Stomach (tissue), 9 donors: Measurements from ENCODE around the gene FFAR1. TPM values are rescaled to one million over a fixed set of nuclear protein-coding genes. Genes with fewer than 3 reads are reported as not detected.

ENCODE experiments used
- DNase-seq, 2 donors: peaks; one replicate each; pipeline versions ENCODE4 v3.0.0 to v3.0.0-alpha.2; 2013 to 2019
- H3K27ac ChIP-seq, 5 donors: fragments of 200-600 bp in 4 of 5; sonication (generic) in 4 of 5; one replicate each; pipeline ENCODE4 v1.5.1; 2013 to 2019; ENCODE audit warnings: mild to moderate bottlenecking in 1 of 5, moderate library complexity in 1 of 5
- H3K27me3 ChIP-seq, 3 donors: fragments of 200-600 bp; sonication (generic); one replicate each; pipeline ENCODE4 v1.5.1; 2017 to 2019; ENCODE audit warnings: mixed run types in 1 of 3
- H3K36me3 ChIP-seq, 4 donors: fragments of 200-600 bp; sonication (generic); 1 replicate in 3 of 4; 2 replicates in 1 of 4; pipeline ENCODE4 v1.5.1; 2016 to 2019
- H3K4me1 ChIP-seq, 4 donors: fragments of 200-600 bp; sonication (generic); one replicate each; pipeline ENCODE4 v1.5.1; 2016 to 2019
- H3K4me3 ChIP-seq, 4 donors: fragments of 200-600 bp; sonication (generic) in 3 of 4; one replicate each; pipeline ENCODE4 v1.5.1; 2016 to 2019; ENCODE audit warnings: mild to moderate bottlenecking in 1 of 4
- H3K9me3 ChIP-seq, 4 donors: fragments of 200-600 bp; sonication (generic); one replicate each; pipeline ENCODE4 v1.5.1; 2016 to 2019
- EP300 ChIP-seq: sonication (generic); formaldehyde crosslinking; IDR thresholded peaks from one replicate; pipeline ENCODE4 v1.6.1; 2017; ENCODE audit warnings: antibody characterized with exemption
- POLR2A ChIP-seq, 4 donors: fragments of 450-650 bp; IDR thresholded peaks; one replicate each; pipeline ENCODE4 v1.6.1; 2016; ENCODE audit warnings: antibody characterized with exemption in 4 of 4, control low read depth in 2 of 4, mild to moderate bottlenecking in 1 of 4, moderate library complexity in 1 of 4
- POLR2AphosphoS5 ChIP-seq, 3 donors: sonication (generic); formaldehyde crosslinking; IDR thresholded peaks; one replicate each; pipeline ENCODE4 v1.6.1; 2016; ENCODE audit warnings: antibody characterized with exemption in 3 of 3
- WGBS, 5 donors: extraction: QIAGEN DNeasy Blood & Tissue Kit in 3 of 5; methylation state at CpG; one replicate each; pipeline versions ENCODE4 v1.1.5 to v1.1.7; 2013 to 2018; 5-methylcytosine and 5-hydroxymethylcytosine counted together
- intact Hi-C: fragments of 100-400 bp; cut with DNase I; formaldehyde crosslinking; loops from one replicate; pipeline ENCODE4 v1.15.1; 2023; ENCODE audit warnings: low total_unique reads
- polyA plus RNA-seq, 3 donors: library from polyadenylated mRNA; stranded (reverse); fragments of 200-250 nt; gene quantifications; one replicate each; pipeline ENCODE4 v1.2.3, GENCODE V29; 2013
- total RNA-seq, 5 donors: library from RNA; depleted of rRNA; stranded (reverse); fragments of >200 nt; gene quantifications; one replicate each; pipeline versions ENCODE4 v1.1.0 to v1.2.3, GENCODE V29; 2014 to 2016
- TF ChIP-seq, protein P1 (sequence below), 7 experiments: fragments of 450-650 bp in 4 of 7; fragments of 200-600 bp in 3 of 7; sonication (generic) in 3 of 7; IDR thresholded peaks; one replicate each; pipeline ENCODE4 v1.5.1; 2016 to 2019; ENCODE audit warnings: antibody characterized with exemption in 7 of 7, control low read depth in 2 of 7, mild to moderate bottlenecking in 1 of 7
- donor health status: healthy with polysubstance abuse.
- donor health status: Bipolar disorder and iron deficiency.
- donor health status: healthy.

FFAR1 gene
- total and polyA plus RNA-seq, 8 donors: 0.18 TPM; not detected in 7

- 82 to 85% (median 83%) methylated on average over 16 of the region's 16 CpGs for WGBS, 5 donors
These were observed 6.7 kb upstream of the FFAR1 start for GRCh38 chr19:35341006-35341405.

DNA sequence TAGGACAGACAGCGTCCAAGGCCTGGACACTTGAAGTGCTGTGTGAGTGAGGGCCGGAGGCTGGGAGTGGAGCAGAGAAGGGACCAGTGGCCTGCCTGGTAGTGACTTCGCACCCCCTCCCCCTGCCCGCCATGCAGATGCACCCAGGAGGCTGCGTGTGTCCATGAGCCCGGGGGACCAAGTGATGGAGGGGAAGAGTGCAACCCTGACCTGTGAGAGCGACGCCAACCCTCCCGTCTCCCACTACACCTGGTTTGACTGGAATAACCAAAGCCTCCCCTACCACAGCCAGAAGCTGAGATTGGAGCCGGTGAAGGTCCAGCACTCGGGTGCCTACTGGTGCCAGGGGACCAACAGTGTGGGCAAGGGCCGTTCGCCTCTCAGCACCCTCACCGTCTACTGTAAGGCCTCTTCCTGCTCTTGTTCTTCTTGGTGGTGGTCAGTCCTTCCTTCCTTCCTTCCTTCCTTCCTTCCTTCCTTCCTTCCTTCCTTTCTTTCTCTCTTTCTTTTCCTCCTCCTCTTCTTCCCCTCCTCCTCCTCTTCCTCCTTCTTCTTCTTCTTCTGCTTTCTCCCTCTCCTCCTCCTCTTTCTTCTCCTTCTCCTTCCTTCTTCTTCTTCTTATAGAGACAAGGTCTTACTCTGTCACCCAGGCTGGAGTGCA lies 6.0 kb upstream of the FFAR1 start:
- TF ChIP-seq, protein P1, sequence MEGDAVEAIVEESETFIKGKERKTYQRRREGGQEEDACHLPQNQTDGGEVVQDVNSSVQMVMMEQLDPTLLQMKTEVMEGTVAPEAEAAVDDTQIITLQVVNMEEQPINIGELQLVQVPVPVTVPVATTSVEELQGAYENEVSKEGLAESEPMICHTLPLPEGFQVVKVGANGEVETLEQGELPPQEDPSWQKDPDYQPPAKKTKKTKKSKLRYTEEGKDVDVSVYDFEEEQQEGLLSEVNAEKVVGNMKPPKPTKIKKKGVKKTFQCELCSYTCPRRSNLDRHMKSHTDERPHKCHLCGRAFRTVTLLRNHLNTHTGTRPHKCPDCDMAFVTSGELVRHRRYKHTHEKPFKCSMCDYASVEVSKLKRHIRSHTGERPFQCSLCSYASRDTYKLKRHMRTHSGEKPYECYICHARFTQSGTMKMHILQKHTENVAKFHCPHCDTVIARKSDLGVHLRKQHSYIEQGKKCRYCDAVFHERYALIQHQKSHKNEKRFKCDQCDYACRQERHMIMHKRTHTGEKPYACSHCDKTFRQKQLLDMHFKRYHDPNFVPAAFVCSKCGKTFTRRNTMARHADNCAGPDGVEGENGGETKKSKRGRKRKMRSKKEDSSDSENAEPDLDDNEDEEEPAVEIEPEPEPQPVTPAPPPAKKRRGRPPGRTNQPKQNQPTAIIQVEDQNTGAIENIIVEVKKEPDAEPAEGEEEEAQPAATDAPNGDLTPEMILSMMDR (IDR thresholded peaks at IDR 0.05): no peak
- TF ChIP-seq POLR2A (IDR thresholded peaks at IDR 0.05): no peak
- TF ChIP-seq POLR2AphosphoS5 (IDR thresholded peaks at IDR 0.05): no peak
- no peak for TF ChIP-seq EP300
- Histone ChIP-seq H3K4me1 (peaks cover 0 to 3% (median 0%) of the 10 kb centered on the region in 4 donors), H3K36me3 (no peaks in the 10 kb centered on the region), H3K9me3 (no peaks in the 10 kb centered on the region), H3K27ac (no peak overlapping the region), H3K27me3 (peaks cover 0 to 19% (median 5%) of the 10 kb centered on the region in 3 donors), H3K4me3 (no peak overlapping the region)
- intact Hi-C loops: no loop called here
- no peak for DNase-seq
- WGBS, 5 donors: 81 to 89% (median 85%) methylated on average over 6 to 14 of the region's 14 CpGs

More at GRCh38 chr19:35341006-35341405, 6.7 kb upstream of the FFAR1 start:
- Histone ChIP-seq H3K27me3 (peaks cover 0 to 14% (median under 1%) of the 10 kb centered on the region in 3 donors), H3K9me3 (no peaks in the 10 kb centered on the region), H3K4me1 (no peaks in the 10 kb centered on the region), H3K27ac (no peak overlapping the region), H3K4me3 (no peak overlapping the region), H3K36me3 (no peaks in the 10 kb centered on the region)
- no peak for TF ChIP-seq POLR2A (IDR thresholded peaks at IDR 0.05)
- no peak for TF ChIP-seq EP300
- no peak for TF ChIP-seq POLR2AphosphoS5 (IDR thresholded peaks at IDR 0.05)
- TF ChIP-seq, protein P1 (IDR thresholded peaks at IDR 0.05): no peak
- no peak for DNase-seq
- intact Hi-C loops: no loop called here

- DNase-seq: no peak
- Histone ChIP-seq H3K4me1 (peaks cover 0 to 10% (median 0%) of the 10 kb centered on the region in 4 donors), H3K36me3 (no peaks in the 10 kb centered on the region), H3K27me3 (peaks cover 0 to 23% (median 5%) of the 10 kb centered on the region in 3 donors), H3K27ac (no peak overlapping the region), H3K4me3 (no peak overlapping the region), H3K9me3 (no peaks in the 10 kb centered on the region)
- 57 to 70% (median 64%) methylated on average over 5 of the region's 5 CpGs for WGBS, 5 donors
- intact Hi-C loops: no loop called here
- TF ChIP-seq POLR2AphosphoS5 (IDR thresholded peaks at IDR 0.05) (no peak), POLR2A (IDR thresholded peaks at IDR 0.05) (no peak), EP300 (no peak)
These were observed 5.3 kb upstream of the FFAR1 start for GRCh38 chr19:35342430-35342829.

GRCh38 chr19:35344511-35345031 lies 3.1 kb upstream of the FFAR1 start:
- no peak for DNase-seq
- WGBS, 5 donors: 70 to 81% (median 76%) methylated on average over 15 to 17 of the region's 17 CpGs
- H3K27me3 ChIP-seq: peaks cover 0 to 23% (median 5%) of the 10 kb centered on the region in 3 donors
- no peak for TF ChIP-seq POLR2AphosphoS5 (IDR thresholded peaks at IDR 0.05)
- TF ChIP-seq POLR2A (IDR thresholded peaks at IDR 0.05): no peak
- TF ChIP-seq, protein P1 (IDR thresholded peaks at IDR 0.05): no peak
- TF ChIP-seq EP300: no peak
- intact Hi-C loops: no loop called here
- H3K4me3 ChIP-seq: no peak overlapping the region
- H3K9me3 ChIP-seq: no peaks in the 10 kb centered on the region
- H3K4me1 ChIP-seq: peaks cover 0 to 11% (median 0%) of the 10 kb centered on the region in 4 donors
- no peak overlapping the region for H3K27ac ChIP-seq
- H3K36me3 ChIP-seq: no peaks in the 10 kb centered on the region
